ENCODE measurements around the gene CCDC148.

DNA sequence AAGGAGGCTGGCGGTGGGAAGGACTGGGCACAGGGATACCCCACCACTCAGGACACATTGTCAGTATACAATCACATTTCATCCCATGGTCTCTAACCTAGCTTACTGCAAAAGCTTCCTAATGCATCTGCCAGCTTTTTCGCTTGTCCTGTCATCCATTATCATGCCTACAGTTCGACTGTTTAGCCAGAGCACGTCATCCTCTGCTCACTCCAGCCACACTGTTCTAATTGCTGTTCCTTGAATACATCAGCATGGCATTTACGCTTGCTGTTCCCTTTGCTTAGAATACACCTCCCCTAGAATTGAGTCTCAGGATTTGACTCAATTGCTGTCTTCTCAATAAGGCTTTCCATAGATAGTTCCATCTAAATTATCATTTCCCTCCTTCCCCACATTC, 166.3 kb downstream of the CCDC148 start:
- TF ChIP-seq, protein P1, sequence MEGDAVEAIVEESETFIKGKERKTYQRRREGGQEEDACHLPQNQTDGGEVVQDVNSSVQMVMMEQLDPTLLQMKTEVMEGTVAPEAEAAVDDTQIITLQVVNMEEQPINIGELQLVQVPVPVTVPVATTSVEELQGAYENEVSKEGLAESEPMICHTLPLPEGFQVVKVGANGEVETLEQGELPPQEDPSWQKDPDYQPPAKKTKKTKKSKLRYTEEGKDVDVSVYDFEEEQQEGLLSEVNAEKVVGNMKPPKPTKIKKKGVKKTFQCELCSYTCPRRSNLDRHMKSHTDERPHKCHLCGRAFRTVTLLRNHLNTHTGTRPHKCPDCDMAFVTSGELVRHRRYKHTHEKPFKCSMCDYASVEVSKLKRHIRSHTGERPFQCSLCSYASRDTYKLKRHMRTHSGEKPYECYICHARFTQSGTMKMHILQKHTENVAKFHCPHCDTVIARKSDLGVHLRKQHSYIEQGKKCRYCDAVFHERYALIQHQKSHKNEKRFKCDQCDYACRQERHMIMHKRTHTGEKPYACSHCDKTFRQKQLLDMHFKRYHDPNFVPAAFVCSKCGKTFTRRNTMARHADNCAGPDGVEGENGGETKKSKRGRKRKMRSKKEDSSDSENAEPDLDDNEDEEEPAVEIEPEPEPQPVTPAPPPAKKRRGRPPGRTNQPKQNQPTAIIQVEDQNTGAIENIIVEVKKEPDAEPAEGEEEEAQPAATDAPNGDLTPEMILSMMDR (IDR thresholded peaks at IDR 0.05) = no peak
- no peak for TF ChIP-seq POLR2A (IDR thresholded peaks at IDR 0.05)
